Esophagus muscularis mucosa (tissue), 4 donors: Measurements from ENCODE around the gene BAK1. TPM values are rescaled to one million over a fixed set of nuclear protein-coding genes. Genes with fewer than 3 reads are reported as not detected.
"Not testable (repeated sequence)": the region's sequence is repeated elsewhere in the genome, so short reads cannot be mapped to it uniquely, and the experiment has no call there.

Experiments
- DNase-seq: peaks from one replicate; pipeline ENCODE4 v3.0.0-alpha.2; 2017; ENCODE audit errors: extremely low spot score
- H3K27ac ChIP-seq, 4 donors: fragments of 200-600 bp; sonication (generic); replicated peaks in 1 of 4; 1 replicate in 3 of 4; 2 replicates in 1 of 4; pipeline ENCODE4 v1.5.1; 2016 to 2019; ENCODE audit warnings: mild to moderate bottlenecking in 1 of 4
- H3K27me3 ChIP-seq, 4 donors: fragments of 200-600 bp; sonication (generic); one replicate each; pipeline versions ENCODE4 v1.5.1 to v1.6.0; 2016 to 2019
- H3K36me3 ChIP-seq, 4 donors: fragments of 200-600 bp; sonication (generic); one replicate each; pipeline ENCODE4 v1.5.1; 2016 to 2019
- H3K4me1 ChIP-seq, 4 donors: fragments of 200-600 bp; sonication (generic); one replicate each; pipeline ENCODE4 v1.5.1; 2016 to 2019
- H3K4me3 ChIP-seq, 4 donors: fragments of 200-600 bp; sonication (generic); 1 replicate in 2 of 4; 2 replicates in 2 of 4; pipeline ENCODE4 v1.5.1; 2016 to 2019; ENCODE audit warnings: mild to moderate bottlenecking in 4 of 4, moderate library complexity in 1 of 4
- H3K9me3 ChIP-seq, 4 donors: fragments of 200-600 bp; sonication (generic); 1 replicate in 3 of 4; 2 replicates in 1 of 4; pipeline ENCODE4 v1.5.1; 2016 to 2019
- EP300 ChIP-seq: sonication (generic); formaldehyde crosslinking; IDR thresholded peaks from one replicate; pipeline ENCODE4 v1.6.1; 2017; ENCODE audit warnings: antibody characterized with exemption
- POLR2A ChIP-seq: fragments of 450-650 bp; IDR thresholded peaks from one replicate; pipeline ENCODE4 v1.6.1; 2017; ENCODE audit warnings: antibody characterized with exemption, moderate library complexity, mild to moderate bottlenecking, low read depth
- POLR2AphosphoS5 ChIP-seq, 2 donors: sonication (generic); formaldehyde crosslinking; IDR thresholded peaks; one replicate each; pipeline ENCODE4 v1.6.1; 2017; ENCODE audit warnings: antibody characterized with exemption in 2 of 2
- WGBS: methylation state at CpG from one replicate; pipeline ENCODE4 v1.1.5; 2018; 5-methylcytosine and 5-hydroxymethylcytosine counted together
- intact Hi-C: fragments of 100-400 bp; cut with DNase I; formaldehyde crosslinking; loops from one replicate; pipeline ENCODE4 v1.15.1; 2023
- total RNA-seq, 4 donors: library from RNA; depleted of rRNA; stranded (reverse); fragments of >200 nt; gene quantifications; one replicate each; pipeline versions ENCODE4 v1.1.0 to v1.2.1, GENCODE V29; 2016
- TF ChIP-seq, protein P1 (sequence below), 3 experiments: fragments of 200-600 bp in 2 of 3; fragments of 450-650 bp in 1 of 3; sonication (generic) in 2 of 3; IDR thresholded peaks; one replicate each; pipeline ENCODE4 v1.5.1; 2017 to 2019; ENCODE audit warnings: antibody characterized with exemption in 3 of 3, mild to moderate bottlenecking in 2 of 3, moderate library complexity in 1 of 3

BAK1 gene
- total RNA-seq, 4 donors from 2014 or later, result 9.9 to 13.1 (median 11.7) TPM

- H3K9me3 ChIP-seq, result no peaks in the 10 kb centered on the region
- TF ChIP-seq POLR2A (no peak), POLR2AphosphoS5 (IDR thresholded peaks at IDR 0.05) (no peak), EP300 (no peak)
- TF ChIP-seq, protein P1, sequence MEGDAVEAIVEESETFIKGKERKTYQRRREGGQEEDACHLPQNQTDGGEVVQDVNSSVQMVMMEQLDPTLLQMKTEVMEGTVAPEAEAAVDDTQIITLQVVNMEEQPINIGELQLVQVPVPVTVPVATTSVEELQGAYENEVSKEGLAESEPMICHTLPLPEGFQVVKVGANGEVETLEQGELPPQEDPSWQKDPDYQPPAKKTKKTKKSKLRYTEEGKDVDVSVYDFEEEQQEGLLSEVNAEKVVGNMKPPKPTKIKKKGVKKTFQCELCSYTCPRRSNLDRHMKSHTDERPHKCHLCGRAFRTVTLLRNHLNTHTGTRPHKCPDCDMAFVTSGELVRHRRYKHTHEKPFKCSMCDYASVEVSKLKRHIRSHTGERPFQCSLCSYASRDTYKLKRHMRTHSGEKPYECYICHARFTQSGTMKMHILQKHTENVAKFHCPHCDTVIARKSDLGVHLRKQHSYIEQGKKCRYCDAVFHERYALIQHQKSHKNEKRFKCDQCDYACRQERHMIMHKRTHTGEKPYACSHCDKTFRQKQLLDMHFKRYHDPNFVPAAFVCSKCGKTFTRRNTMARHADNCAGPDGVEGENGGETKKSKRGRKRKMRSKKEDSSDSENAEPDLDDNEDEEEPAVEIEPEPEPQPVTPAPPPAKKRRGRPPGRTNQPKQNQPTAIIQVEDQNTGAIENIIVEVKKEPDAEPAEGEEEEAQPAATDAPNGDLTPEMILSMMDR (IDR thresholded peaks at IDR 0.05), result no peak
- no peaks in the 10 kb centered on the region for H3K27me3 ChIP-seq
- no peaks in the 10 kb centered on the region for H3K4me1 ChIP-seq
- H3K4me3 ChIP-seq, result no peak overlapping the region
- intact Hi-C loops, result no loop called here
- no peak overlapping the region for H3K27ac ChIP-seq
- DNase-seq, result no peak
- WGBS, result 83% methylated on average over 8 of the region's 8 CpGs
- H3K36me3 ChIP-seq, result no peaks in the 10 kb centered on the region
Measured at GRCh38 chr6:33558801-33559200, 21.3 kb downstream of the BAK1 start.

DNA sequence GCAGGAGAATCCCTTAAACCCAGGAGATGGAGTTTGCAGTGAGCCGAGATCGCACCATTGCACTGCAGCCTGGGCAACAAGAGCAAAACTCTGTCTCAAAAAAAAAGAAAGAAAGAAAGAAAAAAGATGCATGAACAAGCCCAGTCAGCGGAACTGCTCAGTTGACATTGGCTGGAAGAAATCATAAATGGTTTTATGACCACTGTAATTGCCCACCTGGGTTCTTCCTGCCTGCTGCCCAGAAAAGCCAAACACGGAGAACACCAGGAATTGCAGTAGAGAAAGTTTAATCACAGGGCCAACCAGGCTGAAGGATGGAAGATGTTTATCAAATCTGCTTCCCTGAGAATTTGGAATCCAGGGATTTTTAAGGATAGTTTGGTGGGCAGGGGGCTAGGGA, 22.7 kb downstream of the BAK1 start:
- WGBS, result 95% methylated on average over 4 of the region's 4 CpGs
- Histone ChIP-seq H3K27me3 (no peaks in the 10 kb centered on the region), H3K27ac (no peak overlapping the region), H3K4me3 (no peak overlapping the region), H3K36me3 (no peaks in the 10 kb centered on the region), H3K4me1 (no peaks in the 10 kb centered on the region), H3K9me3 (no peaks in the 10 kb centered on the region)
- intact Hi-C loops, result no loop called here
- TF ChIP-seq POLR2A (no peak), POLR2AphosphoS5 (IDR thresholded peaks at IDR 0.05) (no peak), EP300 (no peak)
- TF ChIP-seq, protein P1 (IDR thresholded peaks at IDR 0.05), result no peak
- no peak for DNase-seq

- H3K27ac ChIP-seq, H3K27me3 ChIP-seq, H3K9me3 ChIP-seq, H3K4me1 ChIP-seq, intact Hi-C loops, H3K36me3 ChIP-seq, DNase-seq, H3K4me3 ChIP-seq: not testable (repeated sequence)
- WGBS, result 59% methylated on average over 3 of the region's 3 CpGs
Measured at GRCh38 chr6:33552883-33553282, 27.2 kb downstream of the BAK1 start.

- Histone ChIP-seq H3K9me3 (no peaks in the 10 kb centered on the region), H3K27ac (no peak overlapping the region), H3K27me3 (peaks cover 0 to 4% (median 0%) of the 10 kb centered on the region in 4 donors), H3K36me3 (no peaks in the 10 kb centered on the region), H3K4me1 (no peaks in the 10 kb centered on the region), H3K4me3 (no peak overlapping the region)
- DNase-seq, result no peak
- intact Hi-C loops, result no loop called here
- no peak for TF ChIP-seq POLR2A
- no peak for TF ChIP-seq EP300
- TF ChIP-seq, protein P1 (IDR thresholded peaks at IDR 0.05), result no peak
- TF ChIP-seq POLR2AphosphoS5 (IDR thresholded peaks at IDR 0.05), result no peak
- WGBS, result 85% methylated on average over 7 of the region's 7 CpGs
Measured at GRCh38 chr6:33552252-33552651, 27.8 kb downstream of the BAK1 start.

GRCh38 chr6:33551538-33551937, 28.5 kb downstream of the BAK1 start:
- WGBS, result 84% methylated on average over 2 of the region's 2 CpGs
- Histone ChIP-seq H3K27ac (no peak overlapping the region), H3K4me1 (no peaks in the 10 kb centered on the region), H3K4me3 (no peak overlapping the region), H3K36me3 (no peaks in the 10 kb centered on the region), H3K27me3 (peaks cover 0 to 4% (median 0%) of the 10 kb centered on the region in 4 donors), H3K9me3 (no peaks in the 10 kb centered on the region)
- DNase-seq, result no peak
- intact Hi-C loops, result no loop called here
- TF ChIP-seq EP300, result no peak
- TF ChIP-seq POLR2AphosphoS5 (IDR thresholded peaks at IDR 0.05), result no peak
- TF ChIP-seq, protein P1 (IDR thresholded peaks at IDR 0.05), result no peak
- no peak for TF ChIP-seq POLR2A
